Psoas muscle (tissue), 8 donors: ENCODE data around the gene GTSE1. TPM values are rescaled to one million over a fixed set of nuclear protein-coding genes. Genes with fewer than 3 reads are reported as not detected.
"Not testable (repeated sequence)": the region's sequence is repeated elsewhere in the genome, so short reads cannot be mapped to it uniquely, and the experiment has no call there.

Experiments
- ATAC-seq, 4 donors: fragments of 200-7000 bp; cut with Tn5 transposase; one replicate each; pipeline ENCODE4 v1.9.1; 2020; ENCODE audit warnings: moderate library complexity in 3 of 4, mild to moderate bottlenecking in 2 of 4
- DNase-seq, 2 donors: peaks; one replicate each; pipeline ENCODE4 v3.0.0-alpha.2; 2020
- H3K27ac ChIP-seq: fragments of 200-600 bp; one replicate; pipeline ENCODE4 v1.8.0; 2022
- H3K27me3 ChIP-seq, 3 donors: fragments of 200-600 bp in 1 of 3; one replicate each; pipeline versions ENCODE4 v1.6.1 to v1.8.0; 2013 to 2022; ENCODE audit warnings: low read length in 2 of 3, mild to moderate bottlenecking in 2 of 3, moderate library complexity in 1 of 3; ENCODE audit not compliant: insufficient read depth in 3 of 3
- H3K36me3 ChIP-seq, 2 donors: fragments of 200-600 bp in 1 of 2; one replicate each; pipeline versions ENCODE4 v1.6.1 to v1.8.0; 2013 to 2022; ENCODE audit warnings: low read depth in 1 of 2, mild to moderate bottlenecking in 1 of 2, moderate library complexity in 1 of 2; ENCODE audit not compliant: insufficient read depth in 1 of 2
- H3K4me1 ChIP-seq: fragments of 200-600 bp; one replicate; pipeline ENCODE4 v1.8.0; 2022
- H3K4me3 ChIP-seq: fragments of 200-600 bp; one replicate; pipeline ENCODE4 v1.8.0; 2022; ENCODE audit warnings: mild to moderate bottlenecking
- H3K9me3 ChIP-seq: fragments of 200-600 bp; one replicate; pipeline ENCODE4 v1.8.0; 2022
- CTCF ChIP-seq: fragments of 200-600 bp; IDR thresholded peaks from one replicate; pipeline ENCODE4 v1.8.0; 2022; ENCODE audit warnings: antibody characterized with exemption
- WGBS, 3 donors: extraction: QIAGEN DNeasy Blood & Tissue Kit; methylation state at CpG; one replicate each; pipeline versions ENCODE4 v1.1.6 to v1.1.7; 2013; 5-methylcytosine and 5-hydroxymethylcytosine counted together
- intact Hi-C, 2 donors: fragments of 100-400 bp; cut with DNase I; formaldehyde crosslinking; loops; one replicate each; pipeline versions ENCODE4 v1.11.0 to v1.14.2; 2022
- polyA plus RNA-seq, 3 donors: library from polyadenylated mRNA; stranded (reverse); fragments of 200-250 nt; gene quantifications; one replicate each; pipeline ENCODE4 v1.2.3, GENCODE V29; 2013
- total RNA-seq, 4 donors: library from RNA; stranded (reverse); fragmentation: NEBNext Ultra II Directional in 2 of 4; extraction: Animal tissue kit (Norgen Biotek cat#: 25700) in 2 of 4; gene quantifications; one replicate each; pipeline versions ENCODE4 v1.2.1 to v1.2.4, GENCODE V29; 2021 to 2023
- donor health status: healthy with polysubstance abuse.
- donor health status: DM: no; HTN: no; CAD: no; lungs with moderate emphysema.
- donor health status: Bipolar disorder and iron deficiency.
- donor health status: healthy.
- donor health status: DM: yes; HTN: yes; CAD: no.
- donor health status: DM: no; HTN: no; CAD: no.
- donor health status: DM: no; HTN: no; CAD: no.
- donor health status: DM: yes; HTN: yes; CAD: no.

Gene GTSE1
- total and polyA plus RNA-seq, 7 donors = 0.04 to 0.47 (median 0.16) TPM; not detected in 1

- ATAC-seq = no peak
- intact Hi-C loops = loop anchor here in 1 of 2 donors (10.0 kb wide), 1 partner anchor 644 kb away; no protein-coding TSS in a partner anchor
Measured at GRCh38 chr22:46308283-46308988, 11.8 kb downstream of the GTSE1 start.

GRCh38 chr22:46309526-46310085, 12.9 kb downstream of the GTSE1 start:
- intact Hi-C loops = loop anchor here (5.0 to 10.0 kb wide), 4 partner anchors 297 to 645 kb away; no protein-coding TSS in a partner anchor
- DNase-seq (no peak), ATAC-seq (peak in 2 of 4 donors; percentile 29 to 31)
- no peaks in the 10 kb centered on the region for H3K36me3 ChIP-seq
- H3K9me3 ChIP-seq = no peaks in the 10 kb centered on the region
- no peak for TF ChIP-seq CTCF
- WGBS, 3 donors = 75 to 87% (median 81%) methylated on average over 15 of the region's 15 CpGs
- H3K27ac ChIP-seq = no peak overlapping the region
- H3K27me3 ChIP-seq = no peaks in the 10 kb centered on the region
- no peak overlapping the region for H3K4me3 ChIP-seq
- no peaks in the 10 kb centered on the region for H3K4me1 ChIP-seq

More at GRCh38 chr22:46308283-46308988, 11.8 kb downstream of the GTSE1 start:
- no peak for TF ChIP-seq CTCF
- no peak for DNase-seq
- H3K36me3 ChIP-seq = no peaks in the 10 kb centered on the region
- H3K27me3 ChIP-seq = no peaks in the 10 kb centered on the region
- H3K27ac ChIP-seq = no peak overlapping the region
- H3K9me3 ChIP-seq = no peaks in the 10 kb centered on the region
- H3K4me1 ChIP-seq = no peaks in the 10 kb centered on the region
- H3K4me3 ChIP-seq = no peak overlapping the region
- WGBS, 3 donors = 93 to 95% (median 95%) methylated on average over 20 to 23 of the region's 23 CpGs

GRCh38 chr22:46312056-46312455, 15.4 kb downstream of the GTSE1 start:
- H3K27me3 ChIP-seq = no peaks in the 10 kb centered on the region
- no peak for ATAC-seq
- H3K4me1 ChIP-seq = no peaks in the 10 kb centered on the region
- no peaks in the 10 kb centered on the region for H3K36me3 ChIP-seq
- no peak overlapping the region for H3K27ac ChIP-seq
- no peak overlapping the region for H3K4me3 ChIP-seq
- no peaks in the 10 kb centered on the region for H3K9me3 ChIP-seq
- 98 to 99% (median 98%) methylated on average over 8 of the region's 8 CpGs for WGBS, 3 donors
- intact Hi-C loops = loop anchor here (5.0 kb wide), 3 partner anchors 300 to 320 kb away; no protein-coding TSS in a partner anchor
- no peak for TF ChIP-seq CTCF
- no peak for DNase-seq

GRCh38 chr22:46312848-46313247, 16.2 kb downstream of the GTSE1 start:
- not testable (repeated sequence) for ATAC-seq

GRCh38 chr22:46315976-46316375, 19.3 kb downstream of the GTSE1 start:
- Histone ChIP-seq H3K4me1 (no peaks in the 10 kb centered on the region), H3K27ac (no peak overlapping the region), H3K4me3 (no peak overlapping the region), H3K27me3 (no peaks in the 10 kb centered on the region), H3K36me3 (no peaks in the 10 kb centered on the region), H3K9me3 (no peaks in the 10 kb centered on the region)
- 93 to 95% (median 95%) methylated on average over 12 of the region's 12 CpGs for WGBS, 3 donors
- intact Hi-C loops = loop anchor here in 1 of 2 donors (5.0 kb wide), 1 partner anchor 314 kb away; no protein-coding TSS in a partner anchor
- DNase-seq (peak in 1 of 2 donors; percentile 44), ATAC-seq (no peak)
- TF ChIP-seq CTCF = no peak

More at GRCh38 chr22:46312848-46313247, 16.2 kb downstream of the GTSE1 start:
- WGBS, 3 donors = 94 to 97% (median 97%) methylated on average over 2 of the region's 2 CpGs
- not testable (repeated sequence) for H3K36me3 ChIP-seq, H3K9me3 ChIP-seq, H3K4me1 ChIP-seq, H3K27me3 ChIP-seq, H3K27ac ChIP-seq, DNase-seq, H3K4me3 ChIP-seq
- intact Hi-C loops = loop anchor here (5.0 kb wide), 3 partner anchors 301 to 321 kb away; no protein-coding TSS in a partner anchor
